ENCODE results near the gene TLDC2.
"Not testable (repeated sequence)": the region's sequence is repeated elsewhere in the genome, so short reads cannot be mapped to it uniquely, and the experiment has no call there.

TLDC2 gene

GRCh38 chr20:36906086-36906485 lies 30.1 kb downstream of the TLDC2 start:
- not testable (repeated sequence) for DNase-seq (ENCODE audit: low spot score)

- no peak for DNase-seq (ENCODE audit: low spot score)
Measured at GRCh38 chr20:36908603-36909002, 32.7 kb downstream of the TLDC2 start.

- no peak for DNase-seq (ENCODE audit: low spot score)
Measured at GRCh38 chr20:36916199-36916598, 40.3 kb downstream of the TLDC2 start.

GRCh38 chr20:36917240-36917639 lies 41.3 kb downstream of the TLDC2 start:
- DNase-seq (ENCODE audit: low spot score), result no peak

- no peak for DNase-seq (ENCODE audit: low spot score)
Measured at GRCh38 chr20:36917943-36918342, 42.0 kb downstream of the TLDC2 start.

GRCh38 chr20:36919715-36920333 lies 43.9 kb downstream of the TLDC2 start:
- DNase-seq (ENCODE audit: low spot score), result peak; percentile 23

GRCh38 chr20:36920334-36920730 lies 44.4 kb downstream of the TLDC2 start:
- no peak for DNase-seq (ENCODE audit: low spot score)

- no peak for DNase-seq (ENCODE audit: low spot score)
Measured at GRCh38 chr20:36924167-36925045, 48.5 kb downstream of the TLDC2 start.

- no peak for DNase-seq (ENCODE audit: low spot score)
Measured at GRCh38 chr20:36925234-36925633, 49.3 kb downstream of the TLDC2 start.

- no peak for DNase-seq (ENCODE audit: low spot score)
Measured at GRCh38 chr20:36926653-36927200, 50.8 kb downstream of the TLDC2 start.

- DNase-seq (ENCODE audit: low spot score), result no peak
Measured at GRCh38 chr20:36927704-36928103, 51.8 kb downstream of the TLDC2 start.

GRCh38 chr20:36929290-36929689 lies 53.4 kb downstream of the TLDC2 start:
- no peak for DNase-seq (ENCODE audit: low spot score)

- no peak for DNase-seq (ENCODE audit: low spot score)
Measured at GRCh38 chr20:36929691-36930090, 53.8 kb downstream of the TLDC2 start.

GRCh38 chr20:36932067-36932466 lies 56.1 kb downstream of the TLDC2 start:
- not testable (repeated sequence) for DNase-seq (ENCODE audit: low spot score)

- no peak for DNase-seq (ENCODE audit: low spot score)
Measured at GRCh38 chr20:36932476-36933426, 56.8 kb downstream of the TLDC2 start.

- DNase-seq (ENCODE audit: low spot score), result not testable (repeated sequence)
Measured at GRCh38 chr20:36933571-36933970, 57.6 kb downstream of the TLDC2 start.

- no peak for DNase-seq (ENCODE audit: low spot score)
Measured at GRCh38 chr20:36936341-36936740, 60.4 kb downstream of the TLDC2 start.

GRCh38 chr20:36936761-36937401 lies 60.9 kb downstream of the TLDC2 start:
- not testable (repeated sequence) for DNase-seq (ENCODE audit: low spot score)

- DNase-seq (ENCODE audit: low spot score), result no peak
Measured at GRCh38 chr20:36937402-36937770, 61.4 kb downstream of the TLDC2 start.

GRCh38 chr20:36941401-36941835 lies 65.5 kb downstream of the TLDC2 start:
- no peak for DNase-seq (ENCODE audit: low spot score)

All from HuH-7.5 (cell line).